RPMI8226 (cell line): ENCODE data around the gene TREM2.
"Not testable (repeated sequence)": the region's sequence is repeated elsewhere in the genome, so short reads cannot be mapped to it uniquely, and the experiment has no call there.

Source experiments
- DNase-seq: peaks from one replicate; pipeline ENCODE4 v3.0.0-alpha.2; 2015

TREM2 gene

GRCh38 chr6:41162687-41163418 is at the start of gene TREM2:
Gene TREM2, minus strand, starts transcription at chr6:41163116. Its CDS starts 34 bp downstream, at chr6:41163082.
- DNase-seq, result no peak

- no peak for DNase-seq
Observed at GRCh38 chr6:41209547-41210320, 46.8 kb upstream of the TREM2 start.

- no peak for DNase-seq
Observed at GRCh38 chr6:41208439-41209106, 45.7 kb upstream of the TREM2 start.

GRCh38 chr6:41204156-41204555 is 41.2 kb upstream of the TREM2 start:
- no peak for DNase-seq

- DNase-seq, result no peak
Observed at GRCh38 chr6:41201764-41202173, 38.9 kb upstream of the TREM2 start.

GRCh38 chr6:41200901-41201763 is 38.2 kb upstream of the TREM2 start, which contains the start of gene TREML2:
Gene TREML2, minus strand, starts transcription at chr6:41201149. Its CDS starts 141 bp downstream, at chr6:41201008.
- DNase-seq, result peak; percentile 53

- DNase-seq, result peak; percentile 6
Observed at GRCh38 chr6:41200296-41200900, 37.5 kb upstream of the TREM2 start.

GRCh38 chr6:41199552-41200246 is 36.8 kb upstream of the TREM2 start:
- DNase-seq, result no peak

GRCh38 chr6:41197234-41197633 is 34.3 kb upstream of the TREM2 start:
- no peak for DNase-seq

GRCh38 chr6:41194386-41194785 is 31.5 kb upstream of the TREM2 start:
- no peak for DNase-seq

- no peak for DNase-seq
Observed at GRCh38 chr6:41193884-41194283, 31.0 kb upstream of the TREM2 start.

- DNase-seq, result no peak
Observed at GRCh38 chr6:41193171-41193734, 30.3 kb upstream of the TREM2 start.

GRCh38 chr6:41191569-41191968 is 28.7 kb upstream of the TREM2 start:
- peak; percentile 33 for DNase-seq

- DNase-seq, result no peak
Observed at GRCh38 chr6:41190791-41191190, 27.9 kb upstream of the TREM2 start.

GRCh38 chr6:41189967-41190366 is 27.1 kb upstream of the TREM2 start:
- DNase-seq, result no peak

- not testable (repeated sequence) for DNase-seq
Observed at GRCh38 chr6:41189046-41189445, 26.1 kb upstream of the TREM2 start.

- DNase-seq, result no peak
Observed at GRCh38 chr6:41187924-41188886, 25.3 kb upstream of the TREM2 start.

- no peak for DNase-seq
Observed at GRCh38 chr6:41186031-41186562, 23.2 kb upstream of the TREM2 start.

- DNase-seq, result no peak
Observed at GRCh38 chr6:41184761-41185160, 21.8 kb upstream of the TREM2 start.
